Glomerular visceral epithelial cell (primary cell): Measurements from ENCODE around the gene GREB1.
A peak's percentile ranks its signal among the peaks of the same experiment; 100 is the strongest.

Source experiments
- DNase-seq: peaks from one replicate; pipeline ENCODE4 v3.0.0-alpha.2; 2016; ENCODE audit errors: extremely low spot score

GREB1 gene

DNA sequence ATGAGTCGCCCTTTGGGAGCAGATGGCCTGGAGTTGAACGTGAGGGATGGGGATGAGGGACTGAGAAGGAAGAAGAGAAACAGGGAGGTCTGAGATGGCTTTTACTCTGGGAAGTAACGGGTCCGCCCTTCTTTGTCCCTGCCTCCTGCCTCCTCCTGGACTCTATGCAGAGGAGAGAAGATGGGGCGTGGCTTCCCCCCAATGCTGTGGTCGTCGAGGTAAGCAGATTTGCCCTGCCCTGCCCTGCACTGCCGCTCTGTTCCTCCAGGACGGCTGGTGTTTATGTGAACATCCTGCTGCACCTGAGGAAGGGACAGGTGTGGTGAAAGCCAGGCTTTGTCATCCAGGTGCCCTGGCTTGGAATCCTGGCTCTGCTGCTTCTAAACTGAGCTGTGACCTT is 149.6 kb downstream of the GREB1 start:
- DNase-seq = no peak

DNA sequence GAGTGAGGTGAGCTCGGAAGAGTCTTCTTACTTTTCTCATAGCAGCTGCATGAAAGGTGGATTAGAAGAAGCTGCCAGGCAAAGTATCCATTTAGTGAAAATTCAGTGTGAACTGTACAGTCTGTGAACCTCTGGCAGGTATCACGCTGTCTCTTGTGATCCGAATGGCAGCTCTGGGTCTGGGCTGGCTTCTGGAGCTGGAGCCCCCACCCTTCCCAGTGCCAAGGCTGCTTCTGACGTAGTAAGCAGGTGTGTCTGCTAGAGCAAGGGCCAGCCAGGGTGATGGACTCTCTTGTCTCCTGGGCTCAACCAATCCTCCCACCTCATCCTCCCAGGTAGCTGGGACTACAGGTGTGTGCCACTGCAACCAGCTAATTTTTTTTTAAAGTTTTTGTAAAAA is 150.1 kb downstream of the GREB1 start:
- no peak for DNase-seq

DNA sequence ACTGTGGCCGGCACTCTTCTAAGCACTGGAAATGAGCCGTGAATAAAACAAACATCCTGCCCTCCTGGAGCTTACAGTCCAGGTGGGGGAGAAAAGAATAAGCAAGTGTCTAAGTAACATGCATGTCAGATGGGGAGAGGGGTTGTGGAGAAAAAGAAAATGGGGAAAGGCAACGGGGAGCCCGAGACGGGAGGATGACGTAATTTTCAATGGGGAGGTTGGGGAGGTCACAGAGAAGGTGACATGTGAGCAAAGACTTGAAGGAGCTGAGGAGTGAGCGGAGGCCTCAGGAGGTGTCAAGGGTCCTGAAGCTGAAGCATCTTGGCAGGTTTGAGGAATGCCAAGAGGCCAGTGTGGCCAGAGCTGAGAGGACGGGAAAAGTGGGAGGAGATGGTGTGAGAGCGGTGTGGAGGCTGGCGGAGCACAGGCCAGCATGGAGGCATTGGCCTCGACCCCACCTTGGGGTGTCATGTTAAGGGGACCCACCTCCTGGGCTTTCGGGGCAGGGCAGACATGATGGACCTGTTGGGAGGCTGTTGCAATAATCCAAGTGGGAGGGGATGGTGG is 151.1 kb downstream of the GREB1 start:
- DNase-seq = no peak

DNA sequence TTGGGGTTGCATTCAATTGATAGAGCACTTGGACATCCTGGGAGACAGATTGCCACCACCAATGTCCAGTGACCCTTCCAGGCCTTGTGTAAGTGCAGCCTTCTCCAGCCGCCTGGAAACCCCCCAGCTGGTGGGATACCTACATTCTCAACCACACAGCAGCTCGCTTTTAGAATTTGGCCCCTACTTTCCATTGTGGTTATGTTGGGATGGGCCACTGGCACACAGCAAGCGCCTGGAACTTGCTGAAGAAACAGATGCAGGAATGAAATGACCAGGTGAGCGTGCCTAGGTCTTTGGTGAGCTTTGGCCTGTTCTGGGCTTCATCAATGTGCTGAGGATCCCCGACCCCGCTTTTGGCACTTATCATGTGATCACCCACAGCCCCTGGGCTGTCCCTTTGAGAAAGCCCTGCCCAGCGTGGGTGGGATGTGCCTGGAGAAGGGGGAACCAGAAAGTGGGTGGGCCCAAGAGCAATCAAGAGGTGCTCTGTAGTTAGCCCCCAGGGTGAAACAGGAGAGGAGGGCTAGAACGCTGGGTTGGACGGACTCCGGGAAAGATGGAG is 152.1 kb downstream of the GREB1 start:
- no peak for DNase-seq

DNA sequence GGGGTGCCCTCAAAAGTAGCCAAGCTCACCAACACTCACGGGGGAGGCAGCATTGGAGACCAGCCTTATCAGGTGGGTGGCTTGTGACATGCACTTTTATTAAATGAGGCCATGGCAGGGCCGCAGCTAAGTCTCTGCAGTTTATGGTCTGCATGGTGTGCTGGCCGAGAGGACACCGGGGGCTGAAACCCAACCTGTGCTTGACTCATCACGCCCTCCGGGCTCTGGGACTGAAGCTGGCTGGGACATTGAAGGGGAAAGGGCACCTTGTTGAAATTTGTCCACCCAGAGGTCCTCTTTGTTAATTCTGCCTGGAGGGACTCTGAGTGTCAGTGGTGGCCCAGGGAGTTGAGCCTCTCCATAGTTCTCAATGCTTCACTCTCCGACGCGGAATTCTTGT is 153.9 kb downstream of the GREB1 start:
- DNase-seq = no peak

DNA sequence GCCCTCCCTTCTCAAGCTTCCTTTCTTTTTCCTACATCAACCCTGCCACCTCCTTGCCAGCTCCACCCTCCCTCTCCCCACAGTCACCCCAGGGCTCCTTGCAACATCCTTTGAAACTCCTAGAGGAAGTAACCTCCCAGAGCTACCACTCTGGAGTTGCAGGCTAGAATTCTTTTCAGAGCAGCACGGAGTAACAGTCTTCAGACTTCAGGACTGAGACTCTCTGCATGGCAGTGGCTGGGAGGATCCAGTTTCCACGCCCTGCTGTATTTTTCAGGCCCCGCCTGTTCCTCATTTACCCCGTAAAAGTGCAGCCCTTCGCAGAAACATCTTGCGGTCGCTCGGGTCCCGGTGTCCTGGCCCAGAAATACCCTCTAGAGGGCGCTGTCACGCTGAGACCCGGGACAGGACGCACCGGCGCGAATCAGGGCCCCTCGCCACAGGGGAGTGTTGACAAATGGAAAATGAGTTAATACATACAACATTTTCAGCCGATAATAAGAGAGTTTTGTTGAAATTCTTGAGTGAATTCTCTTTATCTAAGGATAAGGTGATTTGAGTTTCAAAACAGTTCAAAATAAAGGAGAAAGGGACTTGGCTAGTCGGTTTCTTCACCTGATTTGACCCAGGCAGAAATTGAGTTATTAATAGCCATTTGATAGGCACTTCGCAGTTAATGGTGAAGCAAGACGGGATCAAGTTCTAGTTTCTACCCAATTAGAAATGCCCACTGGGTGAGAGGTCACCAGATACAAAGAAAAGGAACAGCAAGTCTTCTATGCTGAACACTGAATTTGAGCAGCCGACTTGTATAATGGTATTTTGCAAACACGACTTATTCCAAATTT is 154.6 kb downstream of the GREB1 start:
- DNase-seq = peak; percentile 68

DNA sequence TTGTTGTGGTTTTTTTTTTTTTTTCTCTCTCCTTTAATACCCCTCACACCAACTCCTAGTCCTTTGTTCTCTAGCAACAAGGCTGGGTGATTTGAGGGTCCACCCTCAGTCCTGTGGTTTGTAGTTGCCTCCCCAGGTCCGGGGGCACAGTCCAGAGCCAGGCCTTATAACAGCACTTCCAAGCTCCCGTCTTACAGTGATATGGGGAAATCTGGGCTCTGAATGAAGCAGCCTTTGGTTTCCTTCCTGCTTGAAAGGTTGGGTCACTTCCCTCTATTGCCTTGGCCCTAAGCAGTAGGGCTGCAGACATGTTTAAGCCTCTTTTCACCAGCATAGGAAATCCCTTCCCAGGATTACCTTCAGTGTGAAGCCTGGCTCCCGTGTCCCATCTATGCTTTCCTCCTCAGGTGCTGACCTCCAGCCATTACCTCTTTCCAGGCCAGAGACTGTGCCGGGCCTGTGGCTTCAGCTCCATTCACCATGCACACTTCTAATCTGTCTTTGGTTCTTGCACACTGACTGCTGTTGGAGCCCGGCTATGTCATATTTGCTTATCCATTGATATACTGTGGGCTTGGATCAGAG is 157.3 kb downstream of the GREB1 start:
- no peak for DNase-seq
